Neural progenitor cell (in vitro differentiated cells): ENCODE results near the gene DNASE2. TPM values are rescaled to one million over a fixed set of nuclear protein-coding genes. Genes with fewer than 3 reads are reported as not detected.
"Not testable (repeated sequence)": the region's sequence is repeated elsewhere in the genome, so short reads cannot be mapped to it uniquely, and the experiment has no call there.

Source experiments
- DNase-seq: peaks from one replicate; pipeline ENCODE4 v3.0.0-alpha.2; 2016; ENCODE audit warnings: low spot score
- H2AFZ ChIP-seq: fragments of 200-600 bp; sonication (generic); replicated peaks from 2 replicates; pipeline ENCODE4 v1.6.1; 2016; ENCODE audit warnings: antibody characterized with exemption
- H3F3A ChIP-seq: fragments of 200-600 bp; sonication (generic); 2 replicates; pipeline ENCODE4 v1.6.1; 2016; ENCODE audit warnings: antibody characterized with exemption, low read depth
- H3K27ac ChIP-seq: fragments of 200-600 bp; sonication (generic); 2 replicates; pipeline ENCODE4 v1.5.1; 2016; ENCODE audit warnings: mild to moderate bottlenecking
- H3K27me3 ChIP-seq: fragments of 200-600 bp; sonication (generic); 2 replicates; pipeline ENCODE4 v1.6.1; 2016; ENCODE audit warnings: mild to moderate bottlenecking, moderate library complexity
- H3K36me3 ChIP-seq: fragments of 200-600 bp; sonication (generic); 2 replicates; pipeline ENCODE4 v1.5.1; 2016
- H3K4me1 ChIP-seq: fragments of 200-600 bp; sonication (generic); 2 replicates; pipeline ENCODE4 v1.6.1; 2016; ENCODE audit warnings: mixed run types
- H3K4me2 ChIP-seq: fragments of 200-600 bp; sonication (generic); 2 replicates; pipeline ENCODE4 v1.6.1; 2016
- H3K4me3 ChIP-seq: fragments of 200-600 bp; sonication (generic); 2 replicates; pipeline ENCODE4 v1.5.1; 2016
- H3K79me2 ChIP-seq: fragments of 200-600 bp; sonication (generic); 2 replicates; pipeline ENCODE4 v1.6.1; 2016; ENCODE audit warnings: low read depth
- H3K9ac ChIP-seq: fragments of 200-600 bp; sonication (generic); 2 replicates; pipeline ENCODE4 v1.6.1; 2016
- H3K9me3 ChIP-seq: fragments of 200-600 bp; sonication (generic); 2 replicates; pipeline ENCODE4 v1.5.1; 2016; ENCODE audit warnings: low read depth
- H4K20me1 ChIP-seq: fragments of 200-600 bp; sonication (generic); 2 replicates; pipeline ENCODE4 v1.6.1; 2016; ENCODE audit warnings: low read depth
- H3K27ac Mint-ChIP-seq: 3 replicates; pipeline ENCODE4 v1.8.0; 2021; ENCODE audit warnings: mixed read lengths
- H3K27me3 Mint-ChIP-seq: 2 replicates; pipeline ENCODE4 v1.8.0; 2022; ENCODE audit warnings: low read depth, mild to moderate bottlenecking, inconsistent platforms, moderate library complexity, mixed read lengths; ENCODE audit not compliant: insufficient read depth
- H3K36me3 Mint-ChIP-seq: 3 replicates; pipeline ENCODE4 v1.8.0; 2021; ENCODE audit warnings: mixed read lengths
- H3K4me1 Mint-ChIP-seq: 3 replicates; pipeline ENCODE4 v1.8.0; 2021; ENCODE audit warnings: mixed read lengths
- H3K4me3 Mint-ChIP-seq: 3 replicates; pipeline ENCODE4 v1.8.0; 2021; ENCODE audit warnings: mild to moderate bottlenecking, moderate library complexity, mixed read lengths
- H3K9me3 Mint-ChIP-seq: 3 replicates; pipeline ENCODE4 v1.8.0; 2020; ENCODE audit warnings: mixed read lengths
- CTCF ChIP-seq: fragments of 200-600 bp; sonication (generic); IDR thresholded peaks from 2 replicates; pipeline ENCODE4 v1.5.1; 2017; ENCODE audit warnings: antibody characterized with exemption, mild to moderate bottlenecking
- EZH2 ChIP-seq: fragments of 200-600 bp; sonication (generic); IDR thresholded peaks from 2 replicates; pipeline ENCODE4 v1.6.1; 2017; ENCODE audit warnings: antibody characterized with exemption, mild to moderate bottlenecking, moderate library complexity
- EZH2phosphoT487 ChIP-seq: fragments of 200-600 bp; sonication (generic); IDR thresholded peaks from 2 replicates; pipeline ENCODE4 v1.6.1; 2017; ENCODE audit warnings: antibody characterized with exemption
- total RNA-seq: library from RNA; depleted of rRNA; stranded (reverse); fragments of >200 nt; gene quantifications from 2 replicates; pipeline ENCODE4 v1.2.3, GENCODE V29; 2015; ENCODE audit warnings: low replicate concordance

DNASE2 gene
- total RNA-seq, 1 donor from 2014 or later: 8.7 TPM

GRCh38 chr19:12922959-12923358 lies 41.7 kb upstream of the DNASE2 start:
- peaks cover 20% of the 10 kb centered on the region for H3F3A ChIP-seq
- Mint-ChIP-seq H3K36me3 (peaks cover 12% of the 10 kb centered on the region), H3K4me3 (no peak overlapping the region), H3K27ac (no peak overlapping the region), H3K4me1 (peaks cover 7% of the 10 kb centered on the region), H3K9me3 (no peaks in the 10 kb centered on the region), H3K27me3 (peaks cover 4% of the 10 kb centered on the region)
- peaks cover 9% of the 10 kb centered on the region for H3K27me3 ChIP-seq
- H3K36me3 ChIP-seq: peaks cover 3% of the 10 kb centered on the region
- TF ChIP-seq EZH2: no peak
- TF ChIP-seq EZH2phosphoT487: no peak
- no peak for TF ChIP-seq CTCF
- H2AFZ ChIP-seq: no peak overlapping the region
- no peaks in the 10 kb centered on the region for H4K20me1 ChIP-seq
- no peak overlapping the region for H3K4me3 ChIP-seq
- H3K4me2 ChIP-seq: no peak overlapping the region
- DNase-seq: no peak
- H3K9ac ChIP-seq: no peak overlapping the region
- no peaks in the 10 kb centered on the region for H3K9me3 ChIP-seq
- H3K4me1 ChIP-seq: no peaks in the 10 kb centered on the region
- no peaks in the 10 kb centered on the region for H3K79me2 ChIP-seq
- H3K27ac ChIP-seq: no peak overlapping the region

- Mint-ChIP-seq H3K4me3 (peak overlapping the region; percentile 16), H3K27ac (peak overlapping the region; percentile 60), H3K27me3 (peaks cover 2% of the 10 kb centered on the region), H3K9me3 (no peaks in the 10 kb centered on the region), H3K4me1 (peaks cover 7% of the 10 kb centered on the region), H3K36me3 (peaks cover 6% of the 10 kb centered on the region)
- no peak overlapping the region for H3K27ac ChIP-seq
- TF ChIP-seq EZH2phosphoT487 (no peak), EZH2 (no peak), CTCF (no peak)
- H4K20me1 ChIP-seq: no peaks in the 10 kb centered on the region
- H3K36me3 ChIP-seq: no peaks in the 10 kb centered on the region
- no peaks in the 10 kb centered on the region for H3K9me3 ChIP-seq
- no peaks in the 10 kb centered on the region for H3K79me2 ChIP-seq
- H3K4me1 ChIP-seq: no peaks in the 10 kb centered on the region
- no peak overlapping the region for H3K4me3 ChIP-seq
- H3K9ac ChIP-seq: no peak overlapping the region
- H2AFZ ChIP-seq: no peak overlapping the region
- H3K27me3 ChIP-seq: peaks cover 11% of the 10 kb centered on the region
- DNase-seq: no peak
- no peak overlapping the region for H3K4me2 ChIP-seq
- H3F3A ChIP-seq: peaks cover 20% of the 10 kb centered on the region
Observed at GRCh38 chr19:12921047-12921446, 39.8 kb upstream of the DNASE2 start.

GRCh38 chr19:12918253-12918652 lies 37.0 kb upstream of the DNASE2 start:
- Histone ChIP-seq H3K27me3 (peaks cover 11% of the 10 kb centered on the region), H2AFZ (no peak overlapping the region), H4K20me1 (no peaks in the 10 kb centered on the region), H3K36me3 (no peaks in the 10 kb centered on the region), H3K4me1 (peaks cover 9% of the 10 kb centered on the region), H3K4me2 (no peak overlapping the region), H3K79me2 (no peaks in the 10 kb centered on the region), H3K9me3 (no peaks in the 10 kb centered on the region), H3K27ac (no peak overlapping the region), H3K9ac (no peak overlapping the region), H3K4me3 (no peak overlapping the region), H3F3A (peaks cover 35% of the 10 kb centered on the region)
- no peaks in the 10 kb centered on the region for H3K9me3 Mint-ChIP-seq
- H3K27ac Mint-ChIP-seq: no peak overlapping the region
- H3K4me3 Mint-ChIP-seq: peak overlapping the region; percentile 37
- peaks cover 18% of the 10 kb centered on the region for H3K4me1 Mint-ChIP-seq
- DNase-seq: no peak
- peaks cover 5% of the 10 kb centered on the region for H3K27me3 Mint-ChIP-seq
- no peak for TF ChIP-seq EZH2
- TF ChIP-seq EZH2phosphoT487: no peak
- no peak for TF ChIP-seq CTCF
- peaks cover 6% of the 10 kb centered on the region for H3K36me3 Mint-ChIP-seq

GRCh38 chr19:12915860-12916259 lies 34.6 kb upstream of the DNASE2 start:
- H3K4me1 Mint-ChIP-seq: peaks cover 32% of the 10 kb centered on the region
- not testable (repeated sequence) for H3K4me3 ChIP-seq, H3K4me2 ChIP-seq, H3K36me3 Mint-ChIP-seq, H3K27ac Mint-ChIP-seq, H3K9me3 Mint-ChIP-seq, H3K4me3 Mint-ChIP-seq, H3K9me3 ChIP-seq, DNase-seq, H4K20me1 ChIP-seq, H3K27me3 Mint-ChIP-seq, H3K79me2 ChIP-seq, H3K9ac ChIP-seq, H2AFZ ChIP-seq, H3K27ac ChIP-seq, H3K36me3 ChIP-seq
- H3K27me3 ChIP-seq: peaks cover 11% of the 10 kb centered on the region
- peaks cover 26% of the 10 kb centered on the region for H3K4me1 ChIP-seq
- H3F3A ChIP-seq: peaks cover 47% of the 10 kb centered on the region
